NCI-H146 treated with DMSO at 0.1 percent for 48 hours (cell line): ENCODE data around the gene SH2D5.

ENCODE experiments used
- DNase-seq: peaks from one replicate; lab custom pipeline; 2025; ENCODE audit not compliant: unreplicated experiment; lab: John Stamatoyannopoulos, UW

The SH2D5 gene

GRCh38 chr1:20732588-20733359, at the start of gene SH2D5:
Gene SH2D5 (minus strand): TSS chr1:20732703. CDS start chr1:20728044, 4,659 bp downstream.
- DNase-seq: no peak

- no peak for DNase-seq
Observed at GRCh38 chr1:20775700-20776099, 43.2 kb upstream of the SH2D5 start.

GRCh38 chr1:20771780-20772179, 39.3 kb upstream of the SH2D5 start:
- no peak for DNase-seq

GRCh38 chr1:20770314-20771087, 38.0 kb upstream of the SH2D5 start:
- no peak for DNase-seq

GRCh38 chr1:20767271-20767670, 34.8 kb upstream of the SH2D5 start:
- no peak for DNase-seq

- no peak for DNase-seq
Observed at GRCh38 chr1:20763417-20763816, 30.9 kb upstream of the SH2D5 start.

- DNase-seq: no peak
Observed at GRCh38 chr1:20760322-20760721, 27.8 kb upstream of the SH2D5 start.

GRCh38 chr1:20753589-20753988, 21.1 kb upstream of the SH2D5 start:
- no peak for DNase-seq

- DNase-seq: no peak
Observed at GRCh38 chr1:20751462-20751990, 19.0 kb upstream of the SH2D5 start.

- no peak for DNase-seq
Observed at GRCh38 chr1:20742671-20743070, 10.2 kb upstream of the SH2D5 start.

- DNase-seq: no peak
Observed at GRCh38 chr1:20740781-20741180, 8.3 kb upstream of the SH2D5 start.

GRCh38 chr1:20739225-20739624, 6.7 kb upstream of the SH2D5 start:
- DNase-seq: no peak

GRCh38 chr1:20735581-20736111, 3.1 kb upstream of the SH2D5 start:
- no peak for DNase-seq

GRCh38 chr1:20733360-20733975, 965 bp upstream of the SH2D5 start:
- no peak for DNase-seq

- DNase-seq: peak; percentile 27
Observed at GRCh38 chr1:20732071-20732587, 374 bp downstream of the SH2D5 start.

GRCh38 chr1:20731057-20731991, 1.2 kb downstream of the SH2D5 start:
- no peak for DNase-seq

GRCh38 chr1:20730690-20731056, 1.8 kb downstream of the SH2D5 start:
- DNase-seq: no peak

GRCh38 chr1:20729990-20730689, 2.4 kb downstream of the SH2D5 start:
- no peak for DNase-seq

GRCh38 chr1:20729155-20729931, 3.2 kb downstream of the SH2D5 start:
- no peak for DNase-seq
